SIG-M5 treated with dmso at 0.1 percent for 504 hours (cell line): ENCODE results near the gene ZNF70.

Experiments
- DNase-seq: peaks from one replicate; lab custom pipeline; 2025; ENCODE audit not compliant: unreplicated experiment; lab: John Stamatoyannopoulos, UW

ZNF70 gene

DNA sequence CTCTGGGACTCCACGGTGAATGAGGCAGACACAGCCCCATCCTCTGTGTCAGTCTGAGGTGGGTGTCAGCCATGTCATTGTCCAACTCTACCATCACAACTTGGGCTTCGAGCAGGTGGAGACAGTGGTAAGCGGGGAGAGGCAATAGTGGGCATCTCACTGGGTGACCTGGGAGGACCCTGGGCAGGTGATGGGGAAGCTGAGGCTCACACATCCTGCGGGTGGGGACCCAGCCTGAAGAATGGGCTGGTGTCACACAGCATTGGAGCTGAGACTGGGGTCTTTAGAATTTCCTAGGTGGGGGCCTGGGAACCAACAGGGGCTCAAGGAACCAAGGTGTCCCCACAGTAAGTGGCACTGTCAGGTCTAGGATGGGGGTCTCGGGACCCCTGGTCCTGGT, 28.8 kb upstream of the ZNF70 start:
- no peak for DNase-seq

DNA sequence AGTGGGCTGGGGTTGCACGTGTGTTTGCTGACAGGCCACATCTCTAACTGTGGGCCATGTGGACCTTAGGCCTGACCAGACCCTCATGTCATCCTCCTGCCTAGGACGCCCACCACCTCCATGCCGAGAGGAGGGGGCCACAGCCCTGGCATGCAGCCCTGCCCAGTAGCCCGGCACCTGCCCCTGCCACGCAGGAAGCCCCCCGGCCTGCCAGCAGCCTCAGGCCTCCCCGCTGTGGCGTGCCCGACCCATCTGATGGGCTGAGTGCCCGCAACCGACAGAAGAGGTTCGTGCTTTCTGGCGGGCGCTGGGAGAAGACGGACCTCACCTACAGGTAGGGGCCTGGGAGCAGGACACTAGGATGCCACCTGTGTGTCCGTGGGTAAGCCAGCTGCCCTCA, 28.2 kb upstream of the ZNF70 start:
- no peak for DNase-seq

DNA sequence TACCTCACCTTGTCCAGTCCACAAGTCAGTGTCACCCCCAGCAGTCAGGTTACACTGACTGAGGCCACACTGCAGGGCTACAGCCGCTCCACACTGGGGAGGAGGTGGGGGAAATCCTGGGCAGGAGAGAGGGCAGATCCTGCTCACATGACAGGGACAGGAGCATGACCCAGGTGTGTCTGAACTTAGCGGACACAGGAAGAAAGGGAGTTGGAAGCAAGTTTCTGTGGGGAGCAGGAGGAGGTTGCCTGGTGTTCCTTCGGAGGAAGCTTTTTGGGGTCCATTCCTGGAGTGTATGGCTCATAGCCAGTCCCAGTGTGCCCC, 27.6 kb upstream of the ZNF70 start:
- DNase-seq, result no peak

DNA sequence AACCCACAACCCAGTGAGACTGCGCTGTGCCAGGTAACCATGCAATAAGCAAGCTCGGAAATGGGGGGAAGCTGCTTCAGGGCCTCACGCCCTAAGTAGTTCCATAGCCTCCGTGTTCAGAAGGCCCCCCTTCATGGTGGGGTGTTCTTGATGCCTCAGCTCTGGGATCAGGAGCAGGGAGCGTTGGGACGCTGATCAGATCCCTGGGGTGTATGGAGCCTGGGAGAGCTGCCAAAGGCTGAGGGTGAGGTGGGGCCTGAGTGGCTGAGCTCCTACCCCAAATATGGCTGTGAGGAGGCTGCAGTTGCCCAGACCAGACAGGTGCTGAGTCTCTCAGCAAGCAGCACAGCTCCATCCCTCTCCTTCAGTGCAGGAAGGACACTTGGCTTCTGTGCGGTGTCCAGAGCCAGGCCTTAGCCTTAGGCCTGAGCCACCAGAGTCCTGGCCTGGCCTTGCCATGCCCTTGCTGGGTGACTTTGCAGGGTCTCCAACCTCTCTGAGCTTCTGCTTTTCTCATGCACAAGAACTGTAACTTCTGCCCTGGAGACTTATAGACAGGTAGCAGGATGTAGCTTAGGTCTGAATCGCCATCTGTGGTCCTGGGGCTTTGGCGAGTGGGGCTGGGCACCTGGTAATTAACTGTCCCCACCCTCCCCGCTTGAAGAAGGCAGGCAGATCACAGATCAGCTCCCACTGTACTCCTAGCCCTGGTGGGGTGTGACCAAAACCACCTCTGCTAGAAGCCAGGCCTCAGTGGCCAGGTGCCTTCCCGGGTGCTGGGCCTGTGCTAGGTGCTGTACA, 27.1 kb upstream of the ZNF70 start:
- no peak for DNase-seq

- DNase-seq, result no peak
Measured at GRCh38 chr22:23775779-23776375, 25.0 kb upstream of the ZNF70 start.

DNA sequence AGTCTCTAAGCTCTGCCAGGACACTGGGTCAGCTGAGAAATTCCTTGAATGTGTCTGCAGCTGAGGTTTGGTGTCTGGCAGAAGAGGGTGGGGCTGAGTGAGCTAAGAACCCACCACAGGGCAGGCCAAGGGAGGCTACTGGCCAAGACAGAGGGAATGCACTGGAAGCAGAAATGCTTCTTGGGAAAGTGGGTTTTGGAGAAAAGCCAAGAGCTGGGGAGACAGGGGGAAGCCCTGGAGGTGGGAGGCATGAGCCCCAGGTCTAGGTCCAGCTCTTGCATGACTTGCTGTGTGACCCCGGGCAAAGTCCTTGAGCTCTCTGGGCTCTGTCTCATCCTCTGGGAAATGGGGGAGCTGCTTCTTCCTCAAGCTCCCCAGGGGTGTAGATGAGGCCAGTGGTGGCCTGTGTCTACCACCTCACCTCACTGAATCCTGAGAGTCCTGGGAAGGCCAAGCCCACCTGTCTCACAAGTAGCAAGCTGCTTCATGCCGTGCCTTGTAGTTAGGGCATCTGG, 24.1 kb upstream of the ZNF70 start:
- DNase-seq, result no peak

DNA sequence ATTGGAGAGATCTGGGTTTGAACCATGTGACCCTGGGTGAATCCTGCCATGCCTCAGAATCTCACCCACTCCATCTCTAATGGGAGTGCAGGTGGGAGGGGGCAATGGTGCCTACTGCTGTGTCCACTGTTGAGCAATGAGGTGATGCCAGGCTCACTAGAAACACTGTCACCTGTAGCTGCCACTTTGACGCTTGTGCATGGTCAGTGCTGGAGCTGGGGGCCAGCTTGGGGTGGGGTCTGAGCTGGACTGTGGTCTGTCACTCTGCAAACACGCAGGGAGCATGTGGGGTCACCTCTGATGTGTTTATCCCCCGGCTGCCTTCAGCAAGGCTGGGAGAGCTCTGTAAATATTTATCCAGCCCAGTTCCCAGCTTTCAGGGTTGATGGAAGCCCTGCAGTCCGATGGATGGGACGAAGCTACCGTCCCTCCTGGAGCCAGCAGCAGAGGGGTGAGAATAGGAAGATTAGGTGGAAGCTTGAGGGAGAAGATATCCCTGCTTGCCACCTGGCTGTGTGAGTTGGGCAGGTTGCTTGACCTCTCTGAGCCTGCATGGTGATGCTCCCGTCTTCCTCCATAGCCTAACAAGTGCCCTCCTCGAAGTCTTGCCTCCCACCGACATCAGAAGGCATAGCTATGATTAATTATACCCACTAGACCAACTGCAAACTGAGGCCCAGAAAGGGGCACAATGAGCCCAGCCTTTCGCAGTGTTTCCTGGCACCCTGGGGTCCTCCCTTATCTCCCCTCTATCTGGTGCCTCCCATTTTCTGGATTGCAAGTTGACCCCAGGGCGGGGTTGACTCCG, 23.4 kb upstream of the ZNF70 start:
- no peak for DNase-seq

DNA sequence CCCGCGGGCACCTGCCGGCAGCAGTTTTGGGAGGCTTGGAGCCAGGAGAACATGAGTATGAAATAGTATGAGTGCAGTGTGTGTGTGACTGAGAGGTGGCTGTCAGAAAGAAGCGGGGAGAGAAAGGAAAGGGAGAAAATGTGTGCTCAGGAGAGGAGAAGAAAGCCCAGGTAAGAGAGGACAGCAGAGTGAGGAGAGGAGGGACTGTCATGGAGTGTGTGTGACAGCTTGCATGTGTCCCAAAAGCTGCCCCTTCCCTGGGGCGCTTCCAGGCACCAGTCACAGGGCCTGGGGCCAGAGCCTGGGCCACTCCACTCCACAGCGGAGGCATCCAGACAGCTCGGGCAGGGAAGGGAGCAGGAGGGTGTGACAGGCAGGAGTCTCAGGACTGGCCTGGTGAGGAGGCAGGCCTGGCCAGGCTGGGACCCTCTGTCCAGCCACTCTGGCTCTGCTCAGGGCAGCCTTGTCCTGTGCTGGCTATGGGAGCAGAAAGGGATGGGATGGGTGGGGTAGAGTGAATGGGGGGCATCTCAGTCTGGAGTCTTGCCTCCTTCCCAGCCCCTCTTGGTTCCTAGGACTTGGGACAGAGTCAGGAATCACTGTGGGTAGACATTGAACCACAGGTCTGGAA, 22.7 kb upstream of the ZNF70 start:
- DNase-seq, result no peak

DNA sequence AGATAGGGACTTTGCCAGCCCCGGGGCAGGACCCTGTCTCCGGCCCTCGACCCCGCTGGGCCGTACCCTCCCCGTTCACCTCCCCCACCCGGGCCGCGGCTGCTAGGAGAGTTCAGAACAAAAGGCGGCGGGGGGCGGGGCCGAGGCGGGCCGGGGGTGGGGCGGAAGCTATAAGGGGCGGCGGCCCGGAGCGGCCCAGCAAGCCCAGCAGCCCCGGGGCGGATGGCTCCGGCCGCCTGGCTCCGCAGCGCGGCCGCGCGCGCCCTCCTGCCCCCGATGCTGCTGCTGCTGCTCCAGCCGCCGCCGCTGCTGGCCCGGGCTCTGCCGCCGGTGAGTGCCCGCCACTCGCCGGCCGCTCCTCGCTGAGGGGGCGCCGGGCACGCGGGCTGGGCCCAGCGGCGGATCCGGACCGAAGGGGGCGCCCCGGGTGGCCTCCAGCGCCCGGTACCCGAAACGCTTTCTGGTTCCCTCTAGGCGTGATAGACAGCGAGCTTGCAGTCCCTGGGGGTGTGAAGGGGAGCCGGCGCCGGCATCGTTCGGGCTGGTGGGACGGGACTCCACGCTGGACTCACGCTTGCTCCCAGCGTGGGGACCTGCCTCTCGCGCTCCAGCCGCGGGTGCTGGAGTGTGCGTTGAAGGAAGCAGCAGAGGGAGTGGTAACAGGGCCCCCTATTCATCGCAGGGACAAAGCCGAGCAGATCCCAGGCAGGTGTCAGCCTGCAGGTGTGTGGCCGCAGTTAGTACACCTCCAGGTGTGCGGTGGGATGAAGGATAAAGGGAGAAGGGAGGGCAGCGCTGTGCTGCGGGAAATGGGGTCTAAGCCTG, 21.9 kb upstream of the ZNF70 start, which contains the start of gene MMP11:
MMP11 (plus strand) TSS at position 201 of the 825 bp plus-strand sequence; CDS start at position 223, 22 bp downstream.
- no peak for DNase-seq

- DNase-seq, result no peak
Measured at GRCh38 chr22:23772315-23772648, 21.4 kb upstream of the ZNF70 start.

- no peak for DNase-seq
Measured at GRCh38 chr22:23769321-23769965, 18.5 kb upstream of the ZNF70 start.

- peak; percentile 74 for DNase-seq
Measured at GRCh38 chr22:23767673-23768548, 17.0 kb upstream of the ZNF70 start, which contains the start of gene CHCHD10. TSS of gene CHCHD10 (minus strand) at chr22:23767972. CDS start at chr22:23767874, 98 bp downstream.

- no peak for DNase-seq
Measured at GRCh38 chr22:23767303-23767672, 16.4 kb upstream of the ZNF70 start.

- DNase-seq, result no peak
Measured at GRCh38 chr22:23764899-23765881, 14.3 kb upstream of the ZNF70 start.

DNA sequence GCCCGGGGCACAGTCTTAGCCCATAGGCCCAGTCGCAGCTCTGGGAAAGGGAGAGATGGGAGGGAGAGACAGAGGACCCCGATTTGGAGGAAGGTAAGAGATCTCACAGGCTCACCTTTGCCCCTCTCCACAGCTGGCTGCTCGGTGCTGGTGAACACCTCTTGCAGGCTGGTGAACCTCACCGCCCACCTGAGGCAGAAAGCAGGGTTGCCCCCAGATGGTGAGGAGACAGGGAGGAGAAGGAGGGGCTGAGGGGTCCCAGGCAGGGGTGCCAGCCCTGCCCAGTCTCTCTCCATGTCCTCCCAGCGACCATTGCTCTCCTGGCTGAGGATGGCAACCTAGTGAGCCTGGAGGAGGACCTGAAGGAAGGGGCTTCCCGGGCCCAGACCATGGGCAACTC, 13.0 kb upstream of the ZNF70 start:
- no peak for DNase-seq

DNA sequence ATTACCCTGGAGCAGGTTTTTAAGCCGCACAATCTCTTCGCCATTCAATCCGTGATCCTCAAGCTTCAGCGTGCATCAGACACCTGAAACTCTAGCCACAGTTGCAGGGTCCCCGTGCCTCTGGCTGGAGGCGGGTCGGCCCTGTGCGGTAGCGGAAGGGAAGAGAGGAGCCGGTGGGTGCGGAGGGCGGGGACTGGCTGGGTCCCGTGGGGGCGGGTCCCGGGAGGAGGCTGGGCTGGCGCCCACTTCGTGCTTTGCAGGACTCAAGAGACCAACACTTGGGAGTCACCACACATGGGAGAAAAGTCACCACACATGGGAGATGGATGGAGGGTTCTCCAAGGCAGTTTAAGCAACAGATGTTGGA, 12.7 kb upstream of the ZNF70 start:
- DNase-seq, result no peak

DNA sequence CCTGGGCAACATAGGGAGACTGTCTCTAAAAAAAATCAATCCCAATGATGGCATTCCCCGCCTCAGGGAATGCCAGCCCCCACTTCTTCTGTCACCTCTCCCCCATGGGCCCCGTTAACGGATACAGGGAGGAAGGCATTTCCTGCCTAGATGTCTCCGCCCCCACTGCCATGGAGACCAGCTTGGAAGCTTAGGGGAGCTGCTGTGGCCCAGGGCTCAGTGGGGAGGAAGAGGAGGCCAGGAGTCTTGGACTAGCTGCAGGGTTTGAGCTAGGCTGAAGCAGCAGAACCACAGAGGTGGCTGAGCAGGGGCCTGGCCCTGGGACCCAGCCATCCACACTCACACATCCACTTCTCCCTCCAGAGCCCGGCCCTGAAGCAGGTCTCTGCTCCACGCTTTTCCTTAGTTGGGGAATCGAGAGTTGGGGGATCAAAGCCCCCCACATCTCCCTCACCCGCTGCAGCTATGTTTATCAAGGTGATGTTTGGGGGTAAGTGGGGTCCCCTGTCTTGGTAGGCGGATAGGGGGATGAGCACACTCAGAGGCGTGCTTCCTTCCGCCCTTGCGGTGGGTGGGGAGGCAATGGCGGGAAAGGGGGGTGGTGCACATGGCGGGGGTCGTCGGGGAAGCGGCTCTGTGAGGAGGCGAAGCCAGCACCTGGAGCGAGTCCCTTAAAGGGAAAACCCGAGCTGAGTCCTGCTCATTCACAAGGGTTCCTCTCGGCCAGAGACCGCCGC, 12.1 kb upstream of the ZNF70 start, which contains the start of gene C22orf15:
C22orf15 (plus strand) TSS at position 149 of the 737 bp plus-strand sequence; CDS start at position 466, 317 bp downstream.
- DNase-seq, result no peak
